Breast epithelium (tissue), 4 donors: ENCODE measurements around the gene NR2F1-AS1. TPM values are rescaled to one million over a fixed set of nuclear protein-coding genes. Genes with fewer than 3 reads are reported as not detected.

ENCODE experiments used
- DNase-seq, 2 donors: peaks; one replicate each; pipeline ENCODE4 v3.0.0-alpha.2; 2019; ENCODE audit warnings: low spot score in 2 of 2
- H3K27ac ChIP-seq, 2 donors: fragments of 200-600 bp; sonication (generic) in 1 of 2; one replicate each; pipeline ENCODE4 v1.5.1; 2016 to 2019; ENCODE audit warnings: mild to moderate bottlenecking in 1 of 2
- H3K27me3 ChIP-seq, 2 donors: fragments of 200-600 bp; sonication (generic) in 1 of 2; one replicate each; pipeline versions ENCODE4 v1.5.1 to v1.6.0; 2017 to 2019; ENCODE audit warnings: control low read depth in 1 of 2, mild to moderate bottlenecking in 1 of 2
- H3K36me3 ChIP-seq: fragments of 200-600 bp; one replicate; pipeline ENCODE4 v1.5.1; 2019
- H3K4me1 ChIP-seq, 2 donors: fragments of 200-600 bp; sonication (generic); one replicate each; pipeline ENCODE4 v1.5.1; 2016 to 2019; ENCODE audit warnings: control low read depth in 1 of 2
- H3K4me3 ChIP-seq, 3 donors: fragments of 200-600 bp; sonication (generic); 1 replicate in 2 of 3; 2 replicates in 1 of 3; pipeline ENCODE4 v1.5.1; 2016 to 2019; ENCODE audit warnings: mild to moderate bottlenecking in 3 of 3, moderate library complexity in 2 of 3
- H3K9me3 ChIP-seq, 2 donors: fragments of 200-600 bp; sonication (generic) in 1 of 2; one replicate each; pipeline ENCODE4 v1.5.1; 2016 to 2019; ENCODE audit warnings: control low read depth in 1 of 2
- POLR2A ChIP-seq: fragments of 450-650 bp; IDR thresholded peaks from one replicate; pipeline ENCODE4 v1.6.1; 2016; ENCODE audit warnings: antibody characterized with exemption, mild to moderate bottlenecking, moderate library complexity
- POLR2AphosphoS5 ChIP-seq, 3 donors: sonication (generic); formaldehyde crosslinking; IDR thresholded peaks; one replicate each; pipeline ENCODE4 v1.6.1; 2017; ENCODE audit warnings: antibody characterized with exemption in 3 of 3
- intact Hi-C: fragments of 100-400 bp; cut with DNase I; formaldehyde crosslinking; loops from one replicate; pipeline ENCODE4 v1.15.1; 2023; ENCODE audit warnings: low total_unique reads
- total RNA-seq, 3 donors: library from RNA; depleted of rRNA; stranded (reverse); fragments of >200 nt; gene quantifications; one replicate each; pipeline ENCODE4 v1.1.0, GENCODE V29; 2016
- TF ChIP-seq, protein P1 (sequence below), 3 donors: fragments of 450-650 bp; IDR thresholded peaks; one replicate each; pipeline ENCODE4 v1.5.1; 2016 to 2017; ENCODE audit warnings: antibody characterized with exemption in 3 of 3, mild to moderate bottlenecking in 3 of 3, moderate library complexity in 3 of 3

The NR2F1-AS1 gene
- total RNA-seq, 3 donors from 2014 or later = 7.0 to 17.4 (median 15.2) TPM

DNA sequence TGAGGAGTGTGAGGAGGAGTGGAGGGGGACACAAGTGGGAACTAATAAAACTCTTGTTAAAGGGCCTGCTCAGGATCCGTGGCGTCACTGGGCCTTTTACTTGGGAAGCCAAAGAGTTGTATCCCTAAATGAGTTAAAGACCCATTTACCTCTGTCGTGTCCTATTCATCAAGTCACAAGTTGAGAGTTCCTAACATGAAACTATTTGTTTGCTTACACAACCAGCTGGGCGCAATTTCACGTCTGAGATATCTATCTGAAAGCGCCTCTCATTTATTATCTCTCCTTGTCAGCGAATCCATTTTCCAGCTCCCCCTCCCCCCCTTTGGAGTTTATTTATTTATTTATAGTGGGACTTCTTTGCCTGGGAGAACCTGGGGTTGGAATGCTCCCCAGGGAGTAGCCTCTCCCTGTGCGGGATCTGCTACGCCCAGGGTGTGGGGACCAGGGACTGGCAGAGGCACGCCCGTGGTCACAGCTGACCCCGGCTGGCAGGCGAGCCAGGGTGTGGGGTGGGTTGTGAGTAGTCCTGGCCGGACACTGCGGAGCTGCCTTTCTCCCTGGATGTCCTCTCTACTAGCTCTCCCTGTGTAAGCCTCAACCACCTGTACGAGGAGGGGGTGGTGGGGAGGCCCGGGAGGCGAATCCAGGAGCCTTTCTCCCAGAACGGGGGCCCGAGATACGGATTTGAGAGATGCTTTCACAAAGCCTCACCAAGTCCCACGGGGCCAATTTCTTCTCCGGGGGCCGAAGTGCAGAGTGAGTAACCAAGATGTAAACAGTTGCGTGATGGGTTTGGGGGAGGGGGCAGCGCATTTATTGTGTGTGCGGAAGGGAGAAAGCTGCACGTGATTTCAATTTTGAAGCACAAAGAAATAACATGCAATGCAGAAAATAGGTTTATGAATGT is 17.3 kb upstream of the NR2F1-AS1 start:
- Histone ChIP-seq H3K4me3 (no peak overlapping the region), H3K36me3 (no peaks in the 10 kb centered on the region), H3K27me3 (peaks cover 0 to 90% of the 10 kb centered on the region in 2 donors), H3K27ac (peak overlapping the region in 1 of 2 donors; percentile 35), H3K9me3 (no peaks in the 10 kb centered on the region), H3K4me1 (no peaks in the 10 kb centered on the region)
- intact Hi-C loops = no loop called here
- no peak for DNase-seq
- TF ChIP-seq POLR2AphosphoS5 (IDR thresholded peaks at IDR 0.05) (no peak), POLR2A (no peak)
- TF ChIP-seq, protein P1, sequence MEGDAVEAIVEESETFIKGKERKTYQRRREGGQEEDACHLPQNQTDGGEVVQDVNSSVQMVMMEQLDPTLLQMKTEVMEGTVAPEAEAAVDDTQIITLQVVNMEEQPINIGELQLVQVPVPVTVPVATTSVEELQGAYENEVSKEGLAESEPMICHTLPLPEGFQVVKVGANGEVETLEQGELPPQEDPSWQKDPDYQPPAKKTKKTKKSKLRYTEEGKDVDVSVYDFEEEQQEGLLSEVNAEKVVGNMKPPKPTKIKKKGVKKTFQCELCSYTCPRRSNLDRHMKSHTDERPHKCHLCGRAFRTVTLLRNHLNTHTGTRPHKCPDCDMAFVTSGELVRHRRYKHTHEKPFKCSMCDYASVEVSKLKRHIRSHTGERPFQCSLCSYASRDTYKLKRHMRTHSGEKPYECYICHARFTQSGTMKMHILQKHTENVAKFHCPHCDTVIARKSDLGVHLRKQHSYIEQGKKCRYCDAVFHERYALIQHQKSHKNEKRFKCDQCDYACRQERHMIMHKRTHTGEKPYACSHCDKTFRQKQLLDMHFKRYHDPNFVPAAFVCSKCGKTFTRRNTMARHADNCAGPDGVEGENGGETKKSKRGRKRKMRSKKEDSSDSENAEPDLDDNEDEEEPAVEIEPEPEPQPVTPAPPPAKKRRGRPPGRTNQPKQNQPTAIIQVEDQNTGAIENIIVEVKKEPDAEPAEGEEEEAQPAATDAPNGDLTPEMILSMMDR (IDR thresholded peaks at IDR 0.05) = no peak

DNA sequence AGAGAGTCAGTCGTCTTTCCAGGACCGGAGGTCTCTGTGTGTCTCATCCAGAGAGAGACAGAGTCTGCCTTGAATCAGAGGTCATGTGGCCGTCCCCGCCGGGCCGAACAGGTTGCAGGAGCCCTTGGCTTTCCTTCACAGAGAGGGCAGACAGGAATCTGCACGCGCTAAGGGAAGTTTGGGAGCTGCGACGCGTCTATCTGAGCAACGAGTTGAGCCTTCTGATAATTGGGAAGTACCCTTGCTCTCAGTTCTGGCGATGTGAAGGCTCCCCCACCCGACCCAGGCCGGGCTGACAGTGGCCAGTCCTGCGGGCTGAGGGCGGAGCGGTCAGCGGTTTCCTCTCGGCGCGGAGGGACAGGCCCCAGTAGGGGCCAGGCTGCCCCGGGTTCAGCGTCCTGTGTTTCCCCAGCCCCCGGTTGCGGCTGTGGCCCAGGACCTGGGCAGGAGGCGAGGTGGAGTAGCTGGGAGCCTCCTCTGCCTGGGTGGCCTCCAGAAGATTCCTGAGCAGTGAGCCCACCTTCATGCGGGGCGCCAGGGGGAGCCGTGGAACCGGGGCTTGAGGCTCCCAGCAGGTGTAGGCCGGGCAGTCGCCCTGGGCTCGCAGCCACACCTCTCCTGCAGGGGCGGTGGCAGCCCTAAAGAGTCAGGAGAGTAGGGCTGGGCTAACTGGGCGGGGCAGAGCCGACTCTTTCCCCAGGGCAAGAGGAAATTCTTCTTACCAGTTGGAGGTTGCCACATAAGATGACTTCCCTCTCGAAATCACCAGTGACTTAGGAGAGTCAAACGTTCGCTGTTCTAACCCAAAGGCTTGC is 15.9 kb upstream of the NR2F1-AS1 start:
- intact Hi-C loops = no loop called here
- Histone ChIP-seq H3K36me3 (no peaks in the 10 kb centered on the region), H3K4me3 (no peak overlapping the region), H3K27me3 (peaks cover 0 to 77% of the 10 kb centered on the region in 2 donors), H3K27ac (no peak overlapping the region), H3K9me3 (no peaks in the 10 kb centered on the region), H3K4me1 (no peaks in the 10 kb centered on the region)
- no peak for DNase-seq
- TF ChIP-seq, protein P1 (IDR thresholded peaks at IDR 0.05) = no peak
- TF ChIP-seq POLR2AphosphoS5 (IDR thresholded peaks at IDR 0.05) = no peak
- TF ChIP-seq POLR2A = no peak

DNA sequence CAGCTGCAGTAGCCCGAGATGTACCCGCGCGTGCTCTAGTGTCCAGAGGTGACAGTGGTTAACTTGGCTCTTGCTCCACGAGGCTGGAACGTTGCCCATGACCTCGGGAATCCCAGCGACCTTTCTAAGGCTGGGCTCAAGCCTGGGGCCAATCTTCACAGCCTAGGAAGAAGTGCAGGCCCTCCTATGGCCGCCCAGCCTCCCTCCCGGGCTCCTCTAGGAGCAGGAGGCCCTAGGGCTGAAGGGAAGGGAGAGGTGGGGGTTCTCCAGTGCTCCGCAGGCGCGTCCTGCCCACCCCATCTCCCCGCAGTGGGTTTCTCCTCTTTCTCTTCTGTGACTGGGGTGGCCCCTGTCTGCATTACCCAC is 15.3 kb upstream of the NR2F1-AS1 start:
- no peaks in the 10 kb centered on the region for H3K36me3 ChIP-seq
- H3K4me3 ChIP-seq = no peak overlapping the region
- no peaks in the 10 kb centered on the region for H3K4me1 ChIP-seq
- DNase-seq = no peak
- no peaks in the 10 kb centered on the region for H3K9me3 ChIP-seq
- H3K27ac ChIP-seq = no peak overlapping the region
- intact Hi-C loops = no loop called here
- TF ChIP-seq POLR2AphosphoS5 (IDR thresholded peaks at IDR 0.05) (no peak), POLR2A (no peak)
- TF ChIP-seq, protein P1 (IDR thresholded peaks at IDR 0.05) = no peak
- H3K27me3 ChIP-seq = peaks cover 0 to 71% of the 10 kb centered on the region in 2 donors

DNA sequence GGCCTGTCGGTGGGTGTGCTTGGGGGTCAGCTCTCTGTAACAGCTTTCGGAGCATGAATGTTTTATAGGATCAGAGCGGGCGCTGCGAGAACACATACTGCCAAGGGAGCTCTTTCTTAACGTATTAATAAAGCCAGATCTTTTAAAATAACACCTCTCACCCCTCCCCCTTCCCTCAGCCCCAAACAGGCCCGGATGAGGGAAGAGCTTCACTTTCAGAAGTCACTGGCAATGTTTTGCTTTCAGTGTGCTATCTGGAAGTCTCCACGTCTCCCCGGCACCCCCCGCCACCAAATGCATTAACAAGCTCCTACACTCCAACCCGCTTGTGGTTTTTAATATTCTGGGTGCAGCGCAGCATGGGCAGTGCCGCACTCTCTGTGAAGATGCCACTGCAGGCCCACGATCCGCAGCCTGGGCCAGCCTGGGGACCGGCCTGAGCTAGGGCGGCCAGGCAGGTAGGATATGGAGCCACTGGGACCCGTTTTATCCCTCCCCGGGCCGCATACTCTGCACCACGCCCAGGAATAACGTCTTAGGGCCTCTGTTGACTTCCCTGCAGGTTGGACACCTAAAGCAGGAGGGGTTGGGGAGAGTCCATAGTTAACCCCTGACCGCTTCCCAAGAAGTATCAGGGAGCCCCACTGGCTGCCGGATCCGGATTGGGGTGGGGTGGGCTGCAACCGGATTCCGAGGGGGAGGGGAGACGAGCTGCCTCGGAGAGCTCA is 14.6 kb upstream of the NR2F1-AS1 start:
- DNase-seq = no peak
- Histone ChIP-seq H3K9me3 (no peaks in the 10 kb centered on the region), H3K4me3 (no peak overlapping the region), H3K36me3 (no peaks in the 10 kb centered on the region), H3K27ac (no peak overlapping the region), H3K27me3 (peaks cover 0 to 64% of the 10 kb centered on the region in 2 donors), H3K4me1 (no peaks in the 10 kb centered on the region)
- TF ChIP-seq POLR2AphosphoS5 (IDR thresholded peaks at IDR 0.05) (no peak), POLR2A (no peak)
- TF ChIP-seq, protein P1 (IDR thresholded peaks at IDR 0.05) = no peak
- intact Hi-C loops = no loop called here
